HG03066 (cell line): ENCODE results near the gene NPM3.

Experiments
- ATAC-seq: cut with Tn5 transposase; IDR thresholded peaks from one replicate; pipeline ENCODE4 v1.9.1; 2021; ENCODE audit warnings: low read depth; ENCODE audit not compliant: unreplicated experiment

The NPM3 gene

DNA sequence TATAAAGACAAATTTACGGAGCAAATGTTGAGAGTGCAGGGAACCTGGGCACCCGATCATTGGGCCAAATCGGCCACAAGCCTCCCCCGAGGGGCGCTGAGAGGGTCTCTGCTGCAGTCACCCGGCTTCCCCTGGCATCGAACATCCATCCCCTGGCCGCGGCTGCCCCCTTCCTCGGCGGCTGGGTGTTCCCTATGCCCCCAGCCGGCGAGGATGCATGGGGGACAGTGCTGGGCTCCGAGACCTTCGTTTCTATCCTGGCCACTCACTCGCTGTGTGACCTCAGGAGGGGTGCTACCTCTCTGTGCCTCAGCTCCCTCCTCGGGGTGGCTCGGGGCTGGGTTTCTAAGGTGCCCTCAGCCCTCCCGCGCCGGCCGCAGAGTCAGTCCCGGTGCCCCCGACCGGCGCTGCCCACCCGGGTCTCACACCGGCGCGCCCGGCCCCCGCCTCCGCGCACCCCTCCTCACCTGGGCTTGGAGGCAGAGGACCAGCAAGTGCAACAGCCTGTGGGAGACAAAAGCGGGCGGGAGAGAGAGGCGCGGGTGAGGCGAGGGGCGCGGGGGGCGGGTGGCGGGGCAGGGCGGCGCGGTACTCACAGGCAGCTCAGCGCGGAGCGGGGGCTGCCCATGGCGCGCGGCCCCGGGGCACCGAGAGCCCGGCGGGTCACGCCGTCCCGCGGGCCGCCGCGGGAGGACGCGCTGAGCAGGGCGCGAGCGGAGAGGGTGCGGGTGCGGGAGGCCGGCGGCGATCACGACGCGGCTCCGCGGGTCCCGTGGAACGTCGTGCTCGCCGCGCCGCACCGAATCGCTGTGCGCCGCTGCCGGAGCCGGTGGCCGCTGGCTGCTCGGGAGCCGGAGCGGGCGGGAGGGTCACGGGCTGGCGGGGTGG, 7.7 kb downstream of the NPM3 start, which contains the start of gene FGF8:
TSS of gene FGF8 (minus strand) at position 842 of the 888 bp plus-strand sequence. CDS start at position 628, 214 bp downstream.
- no peak for ATAC-seq

DNA sequence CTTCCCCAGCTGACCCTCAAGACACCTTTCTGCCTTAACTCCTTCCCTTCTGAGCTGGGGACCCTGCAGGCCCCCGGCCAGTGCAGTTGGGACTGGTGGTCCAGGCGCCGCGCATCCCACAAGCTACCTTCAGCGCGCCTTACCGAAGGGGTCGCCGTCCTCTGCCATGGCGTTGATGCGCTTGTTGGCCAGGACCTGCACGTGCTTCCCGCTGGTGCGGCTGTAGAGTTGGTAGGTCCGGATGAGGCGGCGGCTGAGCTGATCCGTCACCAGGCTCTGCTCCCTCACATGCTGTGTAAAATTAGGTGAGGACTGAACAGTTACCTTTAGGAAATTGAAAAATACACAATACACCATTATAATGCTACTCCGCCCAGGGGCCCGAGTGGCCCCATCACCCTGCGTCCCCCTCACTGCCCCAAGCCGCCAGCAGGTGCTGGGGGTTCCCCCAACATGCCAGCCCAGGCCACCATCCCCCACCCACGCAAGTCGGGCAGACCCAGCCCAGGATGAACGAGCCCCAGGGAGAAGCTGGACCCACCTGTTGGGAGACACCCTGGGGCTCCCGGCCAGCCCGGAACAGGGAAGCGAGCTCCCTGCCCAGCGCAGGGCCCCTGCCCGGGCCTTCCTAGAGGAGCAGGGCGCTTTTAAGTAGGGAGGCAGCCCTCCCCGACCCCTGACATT, 8.5 kb downstream of the NPM3 start:
- no peak for ATAC-seq

DNA sequence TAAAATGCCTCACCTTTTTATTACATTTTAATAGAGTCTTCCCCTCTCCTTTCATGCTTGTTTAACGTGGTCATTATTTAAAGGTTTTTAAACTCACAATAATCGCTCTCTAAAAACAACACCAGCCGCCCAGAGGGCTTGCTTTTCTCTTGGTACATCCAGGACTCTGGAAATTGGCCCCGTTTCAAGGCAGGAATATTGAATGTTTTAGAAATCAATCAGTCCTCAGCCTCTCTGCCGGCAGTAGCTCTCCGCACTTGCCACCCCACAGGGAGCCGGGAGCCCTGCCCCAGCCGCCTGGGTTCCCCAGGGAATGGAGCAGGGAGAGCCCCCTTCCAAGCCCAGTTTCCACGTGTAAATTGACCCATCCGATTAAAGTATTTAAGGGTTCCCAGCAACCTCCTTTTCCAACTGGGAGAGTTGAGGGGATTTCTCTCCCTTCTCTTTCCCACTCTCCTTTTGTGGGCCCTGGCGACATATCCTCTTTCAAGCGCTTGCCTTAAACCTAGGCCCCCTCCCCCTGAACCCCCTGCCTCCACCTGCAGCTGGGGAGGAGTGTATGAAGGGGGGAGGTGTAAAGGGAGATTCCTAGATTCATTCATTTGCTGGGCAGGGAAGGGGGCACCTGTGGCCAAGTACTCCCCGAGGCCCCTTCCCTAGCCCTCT, 9.2 kb downstream of the NPM3 start:
- ATAC-seq, result no peak

DNA sequence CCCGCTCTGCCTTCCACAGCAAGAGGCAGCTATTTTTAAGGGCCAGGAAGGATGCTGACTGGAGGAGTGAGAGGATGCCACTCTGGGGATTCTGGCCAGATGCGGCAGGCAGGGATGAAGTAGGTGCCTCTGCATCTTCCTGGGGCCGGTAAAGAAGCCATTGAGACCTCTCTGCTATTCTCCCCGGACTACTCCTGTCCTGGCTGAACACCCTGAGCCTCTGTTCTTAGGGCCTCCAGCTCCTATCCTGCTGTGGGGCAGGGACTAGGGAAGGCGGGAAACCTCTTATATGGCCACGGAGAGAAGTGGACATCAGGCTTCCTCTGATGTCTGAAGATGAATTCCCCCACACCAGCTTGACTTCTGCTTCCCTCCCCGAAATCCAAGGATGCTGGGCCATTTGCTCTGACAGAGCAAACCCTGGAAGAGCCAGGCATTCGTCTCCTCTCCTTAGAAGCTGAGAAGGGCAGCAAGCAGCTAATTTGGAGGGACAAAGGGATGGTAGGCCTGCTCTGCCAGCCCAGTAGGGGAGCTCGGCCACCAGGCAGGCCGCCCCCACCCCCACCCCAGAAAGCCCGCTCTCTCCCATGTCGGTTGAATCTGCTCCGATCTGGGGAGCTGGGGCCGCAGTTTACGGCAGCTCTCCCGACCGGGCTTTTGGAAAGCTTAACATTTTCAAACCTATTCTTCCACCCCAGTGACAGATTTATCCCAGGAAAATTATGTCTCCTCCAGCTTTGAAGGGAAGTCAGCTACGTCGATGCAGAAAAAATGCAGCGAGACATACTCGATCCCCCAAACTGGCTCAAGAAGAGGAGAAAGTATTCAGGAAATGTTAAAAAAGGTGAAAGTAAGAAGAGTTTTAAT, 10.1 kb downstream of the NPM3 start:
- ATAC-seq, result no peak

DNA sequence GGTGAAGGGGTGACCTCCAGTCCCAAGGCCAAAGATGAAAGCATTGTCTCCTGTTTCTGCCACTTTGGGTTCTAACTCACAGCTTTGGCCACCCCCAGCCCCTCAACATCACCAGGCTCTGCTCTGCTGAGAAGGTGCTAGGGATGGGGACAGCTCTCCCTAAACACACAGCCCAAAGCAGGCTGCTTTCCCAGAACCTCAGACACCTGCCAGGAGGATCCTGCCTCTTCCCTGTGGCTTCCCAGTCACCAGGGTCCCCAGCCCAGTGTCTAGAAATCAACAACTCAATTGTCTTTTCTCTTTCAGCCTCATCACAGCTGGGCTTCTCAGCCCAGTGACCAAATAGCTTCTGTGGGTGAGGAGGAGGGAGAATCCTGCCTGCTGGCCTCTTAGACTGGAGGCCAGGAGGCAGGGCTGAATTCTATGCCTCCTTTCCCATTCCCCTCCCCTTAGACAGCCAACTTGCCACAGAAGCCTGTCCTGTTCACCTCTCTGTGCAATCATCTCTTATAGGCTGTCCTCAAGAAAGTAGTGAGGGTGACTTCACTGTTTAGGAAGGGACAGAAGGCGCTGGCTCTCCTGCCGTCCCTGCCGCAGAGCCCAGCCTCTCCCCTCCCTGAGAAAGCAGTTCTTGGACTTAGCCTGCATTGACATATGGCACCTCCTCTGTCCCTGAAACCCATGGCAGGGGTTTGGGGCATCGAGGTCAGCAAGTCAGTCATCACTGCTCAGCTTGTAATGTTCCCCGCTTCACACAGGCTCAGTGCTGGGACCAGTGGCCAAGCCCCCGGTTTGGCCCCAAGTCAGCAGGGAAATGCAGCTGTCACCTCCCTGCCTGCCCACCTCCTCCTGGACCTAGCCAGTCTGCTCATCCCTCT, 11.0 kb downstream of the NPM3 start:
- ATAC-seq, result no peak

DNA sequence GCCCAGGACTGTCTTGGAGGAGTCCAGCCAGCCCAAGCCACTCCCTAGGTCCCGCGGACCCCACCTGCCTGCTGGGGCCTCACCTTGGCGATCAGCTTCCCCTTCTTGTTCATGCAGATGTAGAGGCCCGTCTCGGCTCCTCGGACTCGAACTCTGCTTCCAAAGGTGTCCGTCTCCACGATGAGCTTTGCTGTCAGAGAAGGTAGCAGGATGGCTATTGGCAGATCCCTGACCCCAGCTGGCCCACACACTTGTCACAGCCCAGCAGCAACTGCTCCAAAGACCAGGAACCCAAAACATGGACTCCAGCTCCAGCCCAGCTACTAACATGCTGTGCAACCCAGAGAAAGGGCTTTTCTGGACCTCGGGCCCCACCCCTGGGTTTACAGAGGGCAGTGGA, 11.9 kb downstream of the NPM3 start:
- no peak for ATAC-seq

DNA sequence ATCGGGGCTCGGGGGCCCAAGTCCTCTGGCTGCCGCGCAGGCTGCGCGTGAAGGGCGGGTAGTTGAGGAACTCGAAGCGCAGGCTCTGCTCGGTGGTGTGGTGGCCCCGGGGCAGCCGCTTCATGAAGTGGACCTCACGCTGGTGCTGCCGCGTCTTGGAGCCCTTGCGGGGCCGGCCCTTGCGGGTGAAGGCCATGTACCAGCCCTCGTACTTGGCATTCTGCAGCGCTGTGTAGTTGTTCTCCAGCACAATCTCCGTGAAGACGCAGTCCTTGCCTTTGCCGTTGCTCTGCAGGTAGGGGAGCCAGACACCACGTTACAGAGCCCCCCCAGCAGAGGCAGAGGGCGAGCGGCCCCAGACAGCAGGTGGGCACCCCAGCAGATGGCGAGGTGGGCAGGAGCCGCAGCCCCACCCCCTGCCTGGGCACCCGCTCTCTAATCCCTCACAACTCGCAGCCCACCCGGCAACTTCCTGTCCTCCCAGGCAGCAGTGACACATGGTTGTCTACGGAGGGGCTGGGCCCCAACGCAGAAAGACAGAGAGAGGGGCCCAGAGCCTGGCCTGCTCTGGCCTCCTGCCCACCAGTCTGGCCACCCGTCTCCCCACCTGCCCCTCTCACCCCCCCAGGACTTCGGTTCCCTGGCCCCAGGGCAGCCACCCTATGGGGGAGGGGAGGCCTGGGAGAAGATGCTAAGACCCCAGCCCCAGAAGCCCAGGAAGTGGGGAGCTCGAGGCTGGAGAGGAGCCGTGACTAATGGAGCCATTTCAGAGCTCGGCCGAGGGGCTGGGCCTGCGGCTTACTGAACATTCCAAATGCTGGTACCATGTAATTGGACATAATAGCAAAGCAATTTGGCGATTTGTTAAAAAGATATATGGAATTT, 12.7 kb downstream of the NPM3 start:
- ATAC-seq, result no peak

DNA sequence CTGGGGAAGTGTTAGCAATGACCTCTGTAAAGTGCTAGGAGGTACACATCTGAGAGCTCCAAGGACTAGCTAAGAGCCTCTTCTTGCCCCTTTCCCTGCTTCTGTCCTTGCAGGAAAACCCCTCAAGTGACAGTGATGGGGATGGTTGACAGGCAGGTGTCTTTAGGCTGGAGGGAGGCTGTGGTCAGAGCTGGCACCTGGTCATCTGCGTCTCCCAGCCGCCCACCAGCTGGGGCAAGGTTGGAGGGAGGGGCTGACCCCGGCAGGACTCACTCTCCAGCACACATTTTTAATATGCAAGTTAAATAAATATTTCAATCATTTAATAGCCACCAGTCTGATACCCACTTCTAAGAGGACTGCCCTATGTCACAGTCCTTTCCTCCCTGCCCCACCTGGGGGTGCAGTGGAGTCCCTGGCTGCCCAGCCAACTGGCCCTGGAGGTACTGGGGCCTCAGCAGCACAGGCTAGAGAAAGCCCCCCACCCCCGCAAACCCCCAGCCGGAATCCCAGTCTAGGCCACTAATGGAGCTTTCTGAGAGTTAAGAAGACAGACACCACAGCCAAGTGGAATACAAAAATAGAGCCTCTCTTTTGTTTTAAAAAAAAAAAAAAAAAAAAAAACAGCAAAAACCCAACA, 13.6 kb downstream of the NPM3 start:
- no peak for ATAC-seq

DNA sequence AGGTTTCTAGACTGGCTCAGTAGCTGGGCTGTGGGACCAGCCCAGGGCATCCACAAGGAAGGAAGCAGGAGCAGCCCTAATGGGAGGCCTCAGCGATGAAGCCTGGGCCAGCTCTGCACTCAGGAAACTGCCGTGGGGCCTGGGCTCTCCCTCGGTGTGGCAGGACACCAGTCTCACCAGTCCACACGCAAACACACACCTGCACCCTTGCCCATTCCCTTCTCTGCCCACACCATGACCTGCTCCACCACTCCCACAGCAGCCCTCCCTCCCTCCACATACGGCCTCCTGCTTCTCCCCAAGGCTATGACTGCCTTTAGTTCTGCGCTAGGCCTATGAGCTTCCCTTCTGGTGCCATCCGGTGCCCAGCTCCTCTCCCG, 14.5 kb downstream of the NPM3 start:
- no peak for ATAC-seq

DNA sequence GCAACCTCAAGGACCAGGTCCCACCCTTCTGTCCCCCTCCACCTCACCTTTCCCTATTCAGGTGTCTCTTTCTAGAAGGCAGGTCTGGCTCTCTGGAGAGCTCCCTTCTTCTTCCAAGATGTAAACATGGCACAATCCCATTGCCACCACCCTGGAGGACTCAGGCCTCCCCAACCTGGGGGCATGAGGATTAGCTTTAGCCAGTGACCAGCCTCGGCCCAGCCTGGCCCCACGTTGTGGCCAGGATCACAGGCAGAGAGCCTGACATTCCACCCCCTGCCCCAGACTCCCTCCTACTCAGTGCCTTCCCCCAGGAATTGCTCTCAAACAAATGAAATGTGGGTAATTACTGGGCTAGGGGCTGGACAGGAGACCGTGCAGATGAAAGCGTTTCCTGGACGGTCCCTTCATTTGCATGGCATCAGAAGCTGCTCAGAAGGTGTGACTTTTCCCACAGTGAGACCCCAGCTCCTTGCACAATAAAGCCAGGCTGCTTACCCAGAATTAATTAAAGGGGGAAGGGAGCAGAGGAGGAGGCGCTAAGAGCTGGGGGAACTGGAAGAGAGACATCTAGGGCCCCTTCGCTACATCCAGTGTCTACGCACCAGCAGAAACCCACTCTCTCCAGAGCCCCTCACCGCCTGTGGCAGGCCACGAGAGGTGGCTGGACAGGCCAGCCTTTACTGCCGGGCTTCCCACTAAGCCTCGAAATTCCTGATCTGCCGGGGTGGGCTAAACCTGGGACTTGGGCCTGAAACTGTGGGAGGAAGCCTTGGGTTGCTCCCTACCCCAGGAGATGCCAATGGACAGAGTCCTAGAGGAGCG, 15.1 kb downstream of the NPM3 start:
- ATAC-seq, result no peak

DNA sequence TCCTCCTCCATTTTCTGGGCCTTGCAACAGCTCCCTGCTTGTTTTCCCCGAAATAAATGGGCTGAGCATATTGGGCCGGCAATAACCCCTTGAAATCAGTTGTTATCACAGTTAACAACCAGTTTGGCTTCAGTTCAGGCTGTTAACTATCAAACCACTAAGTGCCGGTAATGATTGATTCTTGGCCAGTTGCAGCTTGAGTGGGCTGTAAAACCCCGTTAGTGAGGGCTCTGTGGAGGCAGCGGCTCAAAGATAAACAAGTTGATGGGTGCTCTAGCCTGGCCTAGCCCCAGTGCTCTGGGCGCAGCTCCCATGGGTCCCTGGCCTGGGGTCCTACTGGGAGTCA, 15.7 kb downstream of the NPM3 start:
- ATAC-seq, result no peak

DNA sequence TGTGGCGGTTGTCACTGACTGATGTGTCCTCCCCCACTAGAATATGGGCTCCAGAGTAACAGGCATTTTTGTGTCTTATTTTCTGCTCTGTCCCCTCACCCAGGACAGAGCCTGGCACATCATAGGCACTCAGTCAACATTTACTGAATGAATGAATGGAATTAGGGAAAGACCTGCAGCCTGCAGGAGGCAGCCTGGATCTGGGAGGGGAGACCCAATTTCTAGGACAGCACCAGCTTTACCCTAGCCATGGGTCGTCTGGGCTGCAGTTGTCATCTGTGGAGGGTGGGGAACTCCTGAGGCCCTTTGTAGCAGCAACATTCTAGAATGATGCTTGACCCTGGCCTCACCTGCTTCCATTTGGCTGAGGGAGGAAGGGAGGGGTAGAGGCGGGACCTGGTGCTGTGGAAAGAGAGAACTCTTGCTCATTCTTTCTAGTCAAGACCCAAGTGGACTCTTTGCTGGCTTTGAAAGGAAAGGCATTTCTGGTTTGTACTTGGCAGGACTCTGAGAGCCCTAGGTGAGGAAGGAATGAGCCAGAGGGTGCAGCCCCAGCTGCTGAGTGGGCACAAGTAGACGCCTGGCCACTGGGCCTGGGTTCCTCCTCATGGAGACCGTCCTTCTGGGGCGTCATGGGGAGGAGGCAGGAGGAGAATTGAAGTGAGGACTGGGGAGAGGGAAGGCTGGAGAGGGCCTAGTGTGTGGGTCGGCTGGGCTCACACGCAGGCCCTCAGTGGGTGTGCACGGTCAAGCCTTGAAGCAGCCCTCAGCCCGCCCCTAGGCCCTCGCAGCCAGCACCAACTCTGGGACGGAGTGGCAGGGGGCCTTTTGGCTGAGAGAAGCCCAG, 16.3 kb downstream of the NPM3 start:
- ATAC-seq, result no peak

DNA sequence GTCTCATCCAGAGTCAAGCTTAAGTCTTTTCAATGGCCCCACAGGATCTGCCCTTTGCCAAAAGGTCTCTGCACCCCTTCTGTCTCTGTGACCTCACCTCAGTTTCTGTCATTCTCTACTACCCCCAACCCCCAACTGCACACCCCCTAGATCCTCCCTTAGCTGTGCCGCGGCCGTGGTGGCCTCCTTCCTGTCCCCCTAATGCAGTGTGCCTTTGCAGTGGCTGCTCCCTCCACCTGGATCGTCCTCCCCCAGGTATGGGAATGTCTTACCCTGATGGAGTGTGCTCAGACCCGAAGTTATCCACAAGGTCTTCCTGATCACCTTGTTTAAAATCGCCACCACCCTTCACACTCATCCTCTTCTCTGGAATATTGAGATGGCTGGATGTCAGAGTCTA, 16.9 kb downstream of the NPM3 start:
- ATAC-seq, result no peak

DNA sequence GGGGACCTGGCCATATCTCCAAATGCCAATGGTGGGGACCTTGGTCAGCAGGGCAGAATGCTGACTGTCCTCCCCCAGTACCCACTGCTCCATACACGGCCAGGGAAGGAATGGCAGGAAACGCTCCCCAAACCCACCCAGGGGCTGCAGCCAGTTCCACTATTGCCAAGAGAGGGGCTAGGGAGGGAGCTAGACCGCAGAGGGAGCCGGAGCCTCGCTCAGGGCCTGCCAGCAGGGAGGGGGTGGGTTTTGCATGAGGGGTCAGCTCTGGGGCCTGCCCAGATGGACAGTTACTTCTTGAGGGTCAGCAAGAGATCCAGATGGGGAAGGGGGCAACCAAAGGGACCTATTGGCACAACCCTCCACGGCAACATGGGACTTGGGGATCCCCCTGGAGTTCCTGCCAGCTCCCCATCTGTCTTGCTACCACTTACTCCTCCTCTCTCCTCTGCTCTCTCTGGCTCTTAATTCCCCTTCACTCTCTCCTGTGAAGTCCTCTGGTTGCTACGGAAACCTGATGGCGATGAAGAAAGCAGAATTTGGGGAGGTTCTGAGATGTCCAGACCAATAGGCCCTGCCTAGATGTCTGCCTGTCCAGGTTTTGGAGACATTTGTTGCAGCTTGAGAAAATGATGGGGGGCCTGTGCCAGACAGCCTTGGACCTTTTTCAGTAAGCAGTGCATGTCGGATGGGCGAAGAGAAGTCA, 20.0 kb downstream of the NPM3 start:
- ATAC-seq, result no peak

DNA sequence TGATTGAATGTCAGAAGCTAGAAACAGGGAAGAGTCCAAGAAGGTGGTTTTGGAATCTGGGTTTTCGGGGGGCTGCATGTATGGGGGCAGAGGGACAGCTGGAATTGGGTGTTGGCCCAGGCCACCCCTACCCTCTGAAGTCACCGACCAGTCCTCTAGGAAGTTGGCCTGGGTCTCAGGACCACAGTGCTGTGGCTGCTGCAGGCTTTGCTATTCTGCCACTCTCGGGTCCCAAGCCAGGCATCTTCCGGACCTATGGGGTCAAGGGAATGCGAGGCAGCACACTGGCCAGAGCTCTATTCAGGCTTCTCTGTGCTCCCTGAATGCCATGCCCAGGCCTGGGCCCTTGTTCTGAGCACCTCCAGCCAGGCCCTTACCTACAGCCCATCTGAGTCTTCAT, 20.5 kb downstream of the NPM3 start:
- ATAC-seq, result no peak

DNA sequence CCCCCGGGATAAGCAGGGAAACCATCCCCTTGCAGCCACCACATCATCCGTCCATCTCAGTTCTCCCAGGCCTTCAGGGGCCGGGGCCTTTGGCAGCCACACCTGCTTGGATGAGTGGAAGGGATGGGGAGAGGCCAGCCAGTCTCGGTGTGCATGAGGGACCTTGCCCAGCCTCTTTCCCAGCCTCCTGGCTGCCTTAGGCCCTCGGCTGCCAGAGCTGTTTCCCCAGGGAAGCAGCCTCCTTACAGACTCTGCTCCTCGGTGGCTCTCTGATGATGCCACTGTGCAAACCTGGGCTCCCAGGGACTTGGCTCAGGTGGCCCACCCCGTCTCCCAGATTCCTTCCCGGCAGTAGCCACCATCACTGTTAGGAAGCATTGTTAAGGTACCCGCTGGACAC, 22.0 kb downstream of the NPM3 start:
- ATAC-seq, result no peak
